ENCODE results near the gene C4orf50.

C4orf50 gene

DNA sequence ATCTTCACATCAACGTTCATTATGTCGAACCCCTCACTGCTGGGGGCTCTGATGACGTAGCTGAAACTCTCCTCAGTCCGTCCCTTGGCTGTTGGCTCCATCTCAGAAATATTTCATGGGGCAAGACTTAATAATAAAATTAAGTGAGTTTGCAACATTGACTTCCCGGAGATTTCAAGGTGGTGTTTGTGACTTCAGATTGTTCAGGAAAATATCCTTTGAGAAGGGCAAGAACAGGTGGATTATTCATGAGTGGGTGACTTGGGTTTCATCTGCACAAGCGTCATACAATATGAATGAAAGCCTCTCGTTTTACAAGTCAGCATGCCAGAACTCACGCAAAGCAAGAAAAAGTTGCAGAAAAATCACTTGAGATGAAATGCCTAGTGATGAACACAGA, at the start of gene C4orf50:
TSS of gene C4orf50 (minus strand) at position 101 of the 400 bp plus-strand sequence.
- DNase-seq (ENCODE audit: low spot score in 2 of 2), result no peak
- in situ Hi-C loops (cut with MboI; ENCODE audit: low sequenced_read_pairs), result no loop called here
- H3K27me3 ChIP-seq (ENCODE audit: low read depth), result peaks cover 15% of the 10 kb centered on the region; the same call in 1 of the 2 replicates
- no peaks in the 10 kb centered on the region; the same call in 1 of the 2 replicates for H3K4me1 ChIP-seq
- no peaks in the 10 kb centered on the region for H3K36me3 ChIP-seq (replicated peaks)
- no peaks in the 10 kb centered on the region for H3K9me3 ChIP-seq
- no peak within 1 kb of the TSS for H3K4me3 ChIP-seq

DNA sequence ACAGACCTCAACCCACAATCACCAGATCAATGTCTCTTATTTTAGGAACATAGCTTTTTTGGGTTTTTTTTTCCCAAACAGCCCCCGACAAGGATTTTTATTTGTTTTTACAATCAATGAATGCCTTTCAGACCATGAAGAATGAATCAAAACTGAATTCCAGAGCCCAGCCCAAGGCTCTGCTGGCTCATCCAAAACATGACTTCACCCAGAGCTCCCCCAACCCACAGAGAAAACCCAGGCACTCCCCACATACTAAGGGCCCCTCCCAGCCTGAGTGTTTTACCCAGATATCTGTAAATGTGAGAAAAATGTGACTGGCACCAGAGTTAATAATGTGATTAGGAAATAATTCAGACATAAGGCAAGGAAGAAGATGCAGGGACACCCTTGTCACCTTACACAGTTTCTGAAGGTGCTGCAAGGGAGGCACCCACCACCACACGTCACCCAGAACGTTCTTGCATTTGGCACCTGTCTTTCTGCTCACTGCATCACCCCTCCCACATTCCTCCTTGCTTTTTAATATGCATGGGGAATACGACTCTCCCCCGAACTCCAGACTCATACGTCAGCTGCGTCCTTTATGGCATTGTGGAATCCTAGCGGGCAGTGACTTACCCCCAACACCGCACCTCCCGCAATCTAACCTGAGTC, 47.8 kb upstream of the C4orf50 start:
- no peak overlapping the region for H3K4me3 ChIP-seq
- no peak for DNase-seq (ENCODE audit: low spot score in 2 of 2)
- in situ Hi-C loops (cut with MboI; ENCODE audit: low sequenced_read_pairs), result no loop called here

DNA sequence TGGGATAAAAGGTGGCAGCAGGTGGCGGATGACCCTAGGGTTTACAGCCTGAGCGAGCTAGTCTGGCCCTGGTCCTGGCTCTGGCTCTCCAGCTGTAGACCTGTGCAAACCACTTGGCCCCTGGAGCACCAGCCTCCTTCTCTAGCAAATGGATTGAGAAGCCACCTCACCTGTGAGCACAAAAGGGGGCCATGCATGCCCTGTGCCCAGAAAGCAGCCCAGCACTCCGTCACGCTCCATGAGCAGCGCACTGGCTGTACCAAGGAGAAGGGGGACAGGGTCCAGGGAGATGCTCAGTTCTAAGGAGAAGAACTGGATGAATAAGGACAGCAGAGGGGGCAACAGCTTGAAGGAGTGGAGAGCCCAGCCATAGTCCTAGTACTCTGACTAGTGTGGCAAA, 46.9 kb upstream of the C4orf50 start:
- Histone ChIP-seq H3K9me3 (no peaks in the 10 kb centered on the region), H3K4me3 (no peak overlapping the region), H3K27me3 (ENCODE audit: low read depth) (peaks cover 14% of the 10 kb centered on the region), H3K4me1 (no peaks in the 10 kb centered on the region), H3K36me3 (replicated peaks) (no peaks in the 10 kb centered on the region)
- in situ Hi-C loops (cut with MboI; ENCODE audit: low sequenced_read_pairs), result no loop called here
- no peak for DNase-seq (ENCODE audit: low spot score in 2 of 2)

More for the DNA sequence above, 47.8 kb upstream of the C4orf50 start:
- H3K27me3 ChIP-seq (ENCODE audit: low read depth), result peaks cover 19% of the 10 kb centered on the region
- no peaks in the 10 kb centered on the region for H3K36me3 ChIP-seq (replicated peaks)
- no peaks in the 10 kb centered on the region for H3K9me3 ChIP-seq
- H3K4me1 ChIP-seq, result no peaks in the 10 kb centered on the region

GRCh38 chr4:6064383-6064782, 46.2 kb upstream of the C4orf50 start:
- no peaks in the 10 kb centered on the region for H3K36me3 ChIP-seq (replicated peaks)
- H3K9me3 ChIP-seq, result no peaks in the 10 kb centered on the region
- H3K4me1 ChIP-seq, result no peaks in the 10 kb centered on the region
- DNase-seq (ENCODE audit: low spot score in 2 of 2), result no peak
- H3K4me3 ChIP-seq, result no peak overlapping the region
- H3K27me3 ChIP-seq (ENCODE audit: low read depth), result peaks cover 10% of the 10 kb centered on the region
- in situ Hi-C loops (cut with MboI; ENCODE audit: low sequenced_read_pairs), result no loop called here

GRCh38 chr4:6063684-6064083, 45.5 kb upstream of the C4orf50 start:
- peaks cover 8% of the 10 kb centered on the region for H3K27me3 ChIP-seq (ENCODE audit: low read depth)
- no peaks in the 10 kb centered on the region for H3K36me3 ChIP-seq (replicated peaks)
- no peaks in the 10 kb centered on the region for H3K9me3 ChIP-seq
- H3K4me3 ChIP-seq, result no peak overlapping the region
- H3K4me1 ChIP-seq, result no peaks in the 10 kb centered on the region
- DNase-seq (ENCODE audit: low spot score in 2 of 2), result no peak
- in situ Hi-C loops (cut with MboI; ENCODE audit: low sequenced_read_pairs), result no loop called here

DNA sequence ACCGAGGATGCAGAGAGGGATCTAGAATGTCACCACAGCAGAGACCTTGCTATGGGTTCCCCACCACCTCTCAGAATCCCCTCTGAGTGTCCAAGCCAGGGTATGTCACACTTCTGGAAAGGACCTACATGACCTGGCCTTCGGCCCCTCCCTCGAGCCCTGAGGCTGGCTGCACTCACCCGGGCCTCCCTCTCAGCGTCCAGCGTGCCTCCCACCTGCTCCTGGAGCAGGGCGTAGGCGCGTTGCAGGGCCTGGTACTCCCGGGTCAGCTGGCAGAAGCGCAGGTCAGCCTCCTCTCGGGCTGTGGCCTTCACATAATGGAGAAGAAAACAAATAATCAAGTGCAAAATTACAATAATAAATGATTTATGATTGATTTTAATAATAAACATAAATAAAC, 43.9 kb upstream of the C4orf50 start:
- no peaks in the 10 kb centered on the region for H3K36me3 ChIP-seq (replicated peaks)
- no peak for DNase-seq (ENCODE audit: low spot score in 2 of 2)

GRCh38 chr4:6059375-6059805, 41.2 kb upstream of the C4orf50 start:
- in situ Hi-C loops (cut with MboI; ENCODE audit: low sequenced_read_pairs), result no loop called here
- H3K4me3 ChIP-seq, result no peak overlapping the region
- H3K27me3 ChIP-seq (ENCODE audit: low read depth), result no peaks in the 10 kb centered on the region
- no peak for DNase-seq (ENCODE audit: low spot score in 2 of 2)
- no peaks in the 10 kb centered on the region for H3K4me1 ChIP-seq
- H3K9me3 ChIP-seq, result no peaks in the 10 kb centered on the region
- H3K36me3 ChIP-seq (replicated peaks), result no peaks in the 10 kb centered on the region

More for the DNA sequence above, 43.9 kb upstream of the C4orf50 start:
- peaks cover 6% of the 10 kb centered on the region; the same call in 1 of the 2 replicates for H3K27me3 ChIP-seq (ENCODE audit: low read depth)
- H3K4me3 ChIP-seq, result no peak overlapping the region
- in situ Hi-C loops (cut with MboI; ENCODE audit: low sequenced_read_pairs), result no loop called here
- H3K9me3 ChIP-seq, result no peaks in the 10 kb centered on the region
- no peaks in the 10 kb centered on the region for H3K4me1 ChIP-seq

DNA sequence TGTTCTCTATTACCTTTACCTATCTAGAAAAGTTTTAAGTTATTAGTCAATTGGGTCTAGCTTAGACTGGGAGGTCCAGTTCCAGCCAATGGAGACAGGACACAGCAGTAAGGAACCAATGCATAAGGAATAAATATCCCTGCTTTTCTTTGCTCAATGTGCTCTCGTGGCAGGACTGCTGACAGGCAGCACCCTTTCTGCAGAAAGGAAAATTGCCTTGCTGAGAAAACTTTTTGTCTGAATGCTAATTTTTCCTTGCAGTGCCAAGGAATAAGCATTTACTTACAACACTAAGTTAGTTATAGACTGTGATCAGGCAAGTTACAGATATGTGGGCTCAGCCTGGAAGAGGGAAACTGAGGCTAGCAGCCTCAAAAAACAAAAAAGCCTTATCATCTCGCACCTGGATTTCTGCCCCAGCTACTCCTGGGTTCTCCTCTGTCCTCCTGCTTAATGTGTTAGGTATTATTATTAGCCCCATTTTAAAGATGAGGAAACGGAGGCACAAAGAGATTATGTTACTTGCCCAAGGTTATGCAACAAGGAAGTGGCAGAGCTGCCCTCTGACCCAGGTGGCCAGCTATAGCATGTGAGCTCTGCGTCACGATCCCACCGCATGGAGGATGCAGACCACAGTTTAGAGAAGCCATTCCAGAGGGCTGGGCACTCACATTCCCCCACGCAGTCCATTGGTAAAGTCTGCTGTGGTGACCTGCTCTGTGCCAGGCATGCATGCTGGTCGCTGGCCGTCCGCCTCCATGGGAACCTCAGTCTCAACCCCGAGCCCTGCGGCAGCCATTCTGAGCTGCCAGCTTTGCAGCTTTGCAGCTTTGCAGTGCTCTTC, 40.5 kb upstream of the C4orf50 start:
- Histone ChIP-seq H3K4me3 (no peak overlapping the region), H3K9me3 (no peaks in the 10 kb centered on the region), H3K4me1 (no peaks in the 10 kb centered on the region), H3K36me3 (replicated peaks) (no peaks in the 10 kb centered on the region), H3K27me3 (ENCODE audit: low read depth) (no peaks in the 10 kb centered on the region)
- in situ Hi-C loops (cut with MboI; ENCODE audit: low sequenced_read_pairs), result no loop called here
- DNase-seq (ENCODE audit: low spot score in 2 of 2), result no peak

- Histone ChIP-seq H3K27me3 (ENCODE audit: low read depth) (peaks cover 5% of the 10 kb centered on the region; the same call in 1 of the 2 replicates), H3K36me3 (replicated peaks) (no peaks in the 10 kb centered on the region), H3K4me3 (no peak overlapping the region), H3K4me1 (no peaks in the 10 kb centered on the region), H3K9me3 (no peaks in the 10 kb centered on the region)
- DNase-seq (ENCODE audit: low spot score in 2 of 2), result no peak
- in situ Hi-C loops (cut with MboI; ENCODE audit: low sequenced_read_pairs), result no loop called here
Measured at GRCh38 chr4:6056976-6057766, 38.9 kb upstream of the C4orf50 start.

DNA sequence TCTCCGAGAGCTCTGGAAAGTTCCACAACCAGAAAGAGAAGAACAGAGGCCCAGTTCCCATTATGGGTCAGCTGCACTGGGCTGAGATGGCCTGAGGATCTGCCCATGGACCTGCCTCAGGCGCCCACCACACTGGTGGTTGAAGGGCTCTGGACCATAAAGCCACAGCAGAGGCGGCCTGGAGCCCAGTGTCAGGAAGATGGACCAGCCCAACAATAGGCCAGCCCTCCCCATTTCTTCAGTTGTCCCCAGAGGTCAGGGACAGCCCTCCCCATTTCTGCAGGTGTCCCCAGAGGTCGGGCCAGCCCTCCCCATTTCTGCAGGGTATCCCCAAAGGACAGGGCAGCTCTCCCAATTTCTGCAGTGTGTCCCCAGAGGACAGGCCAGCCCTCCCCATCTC, 37.2 kb upstream of the C4orf50 start:
- peaks cover 9% of the 10 kb centered on the region for H3K27me3 ChIP-seq (ENCODE audit: low read depth)
- no peaks in the 10 kb centered on the region for H3K4me1 ChIP-seq
- no peak for DNase-seq (ENCODE audit: low spot score in 2 of 2)
- no peaks in the 10 kb centered on the region for H3K9me3 ChIP-seq
- H3K36me3 ChIP-seq (replicated peaks), result no peaks in the 10 kb centered on the region
- in situ Hi-C loops (cut with MboI; ENCODE audit: low sequenced_read_pairs), result no loop called here
- no peak overlapping the region for H3K4me3 ChIP-seq

DNA sequence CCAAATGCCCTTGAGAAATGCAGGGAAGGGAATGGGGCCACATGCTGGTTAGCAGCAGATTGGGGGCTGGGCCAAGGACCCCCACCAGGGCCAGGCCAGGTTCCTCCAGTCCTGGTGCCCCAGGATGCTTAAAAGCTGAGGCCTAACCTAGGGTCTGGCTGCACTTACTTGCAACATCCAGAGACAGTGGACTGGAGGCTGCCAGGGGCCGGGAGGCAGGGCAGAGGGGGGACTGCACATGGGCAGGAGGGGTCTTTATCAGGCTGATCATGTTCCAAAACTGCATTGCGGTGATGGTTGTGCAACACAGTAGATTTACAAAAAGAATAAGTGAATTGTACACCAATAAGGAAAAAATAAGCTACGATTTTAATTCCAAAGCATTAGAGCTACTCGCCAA, 36.8 kb upstream of the C4orf50 start:
- no peak for DNase-seq (ENCODE audit: low spot score in 2 of 2)
- H3K9me3 ChIP-seq, result no peaks in the 10 kb centered on the region
- peaks cover 9% of the 10 kb centered on the region for H3K27me3 ChIP-seq (ENCODE audit: low read depth)
- in situ Hi-C loops (cut with MboI; ENCODE audit: low sequenced_read_pairs), result no loop called here
- no peaks in the 10 kb centered on the region for H3K4me1 ChIP-seq
- no peaks in the 10 kb centered on the region for H3K36me3 ChIP-seq (replicated peaks)
- H3K4me3 ChIP-seq, result no peak overlapping the region

- Histone ChIP-seq H3K4me1 (no peaks in the 10 kb centered on the region), H3K27me3 (ENCODE audit: low read depth) (peaks cover 9% of the 10 kb centered on the region), H3K4me3 (no peak overlapping the region), H3K36me3 (replicated peaks) (no peaks in the 10 kb centered on the region), H3K9me3 (no peaks in the 10 kb centered on the region)
- in situ Hi-C loops (cut with MboI; ENCODE audit: low sequenced_read_pairs), result no loop called here
- DNase-seq (ENCODE audit: low spot score in 2 of 2), result no peak
Measured at GRCh38 chr4:6054162-6054922, 36.1 kb upstream of the C4orf50 start.

DNA sequence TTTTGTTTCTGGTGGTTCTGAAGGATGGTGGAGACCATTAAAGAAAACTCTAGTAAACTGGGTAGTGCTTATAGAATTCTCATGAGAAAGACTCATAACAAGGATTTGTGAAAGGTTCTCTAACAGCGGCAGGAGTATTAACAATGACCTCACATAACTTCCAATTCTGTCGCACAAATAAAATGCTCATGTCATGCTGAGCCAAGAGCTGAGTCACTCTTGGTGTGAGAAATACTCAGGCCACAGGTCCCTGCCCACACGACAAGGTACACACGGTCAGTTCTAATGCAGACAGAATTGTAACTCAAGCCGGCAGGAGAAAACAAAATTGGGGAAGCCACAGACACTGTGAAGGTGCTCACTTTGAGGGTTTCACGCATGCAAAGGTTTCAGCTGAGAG, 34.4 kb upstream of the C4orf50 start:
- H3K36me3 ChIP-seq (replicated peaks), result no peaks in the 10 kb centered on the region
- no peaks in the 10 kb centered on the region for H3K4me1 ChIP-seq
- no peak for DNase-seq (ENCODE audit: low spot score in 2 of 2)
- in situ Hi-C loops (cut with MboI; ENCODE audit: low sequenced_read_pairs), result no loop called here
- H3K9me3 ChIP-seq, result no peaks in the 10 kb centered on the region
- no peak overlapping the region for H3K4me3 ChIP-seq
- H3K27me3 ChIP-seq (ENCODE audit: low read depth), result peaks cover 15% of the 10 kb centered on the region
